GM21723 (cell line): ENCODE results near the gene APBB1IP.
"Not testable (repeated sequence)": the region's sequence is repeated elsewhere in the genome, so short reads cannot be mapped to it uniquely, and the experiment has no call there.

Source experiments
- ATAC-seq: cut with Tn5 transposase; IDR thresholded peaks from one replicate; pipeline ENCODE4 v1.9.1; 2021; ENCODE audit warnings: mild to moderate bottlenecking, moderate library complexity; ENCODE audit not compliant: unreplicated experiment

Gene APBB1IP

DNA sequence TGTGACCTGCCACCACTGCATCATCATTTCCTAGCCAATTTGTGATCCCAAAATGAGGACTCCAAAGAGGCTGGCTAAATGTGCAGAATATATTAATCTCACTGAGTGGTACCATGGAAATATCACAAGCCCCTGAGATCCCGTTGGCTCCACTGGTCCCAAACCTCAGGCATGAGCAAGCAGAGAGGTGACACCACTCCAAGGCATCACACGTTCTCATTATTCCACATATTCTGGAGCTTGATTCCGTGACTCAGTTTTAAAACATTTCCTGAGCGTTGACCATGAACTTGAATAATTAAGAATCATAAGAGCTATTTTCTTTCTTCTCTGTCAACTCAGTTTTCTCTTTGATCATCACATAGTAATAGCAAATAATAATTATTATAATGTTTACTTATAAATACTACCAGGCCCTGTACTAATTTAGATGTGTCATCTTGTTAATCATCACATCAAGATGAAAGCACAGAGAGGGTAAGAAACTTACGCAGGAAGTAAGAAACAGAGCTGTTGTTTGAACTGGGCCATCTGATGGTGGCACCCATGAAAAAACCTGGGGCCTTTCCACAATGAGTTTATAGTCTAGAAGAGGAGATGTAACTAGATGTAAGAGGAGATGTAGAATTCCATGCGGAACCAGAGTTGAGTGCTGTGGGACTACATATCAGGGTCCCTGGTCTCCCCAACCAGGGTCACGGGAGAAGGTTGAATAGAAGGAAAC is 3.5 kb downstream of the APBB1IP start:
- ATAC-seq: no peak

DNA sequence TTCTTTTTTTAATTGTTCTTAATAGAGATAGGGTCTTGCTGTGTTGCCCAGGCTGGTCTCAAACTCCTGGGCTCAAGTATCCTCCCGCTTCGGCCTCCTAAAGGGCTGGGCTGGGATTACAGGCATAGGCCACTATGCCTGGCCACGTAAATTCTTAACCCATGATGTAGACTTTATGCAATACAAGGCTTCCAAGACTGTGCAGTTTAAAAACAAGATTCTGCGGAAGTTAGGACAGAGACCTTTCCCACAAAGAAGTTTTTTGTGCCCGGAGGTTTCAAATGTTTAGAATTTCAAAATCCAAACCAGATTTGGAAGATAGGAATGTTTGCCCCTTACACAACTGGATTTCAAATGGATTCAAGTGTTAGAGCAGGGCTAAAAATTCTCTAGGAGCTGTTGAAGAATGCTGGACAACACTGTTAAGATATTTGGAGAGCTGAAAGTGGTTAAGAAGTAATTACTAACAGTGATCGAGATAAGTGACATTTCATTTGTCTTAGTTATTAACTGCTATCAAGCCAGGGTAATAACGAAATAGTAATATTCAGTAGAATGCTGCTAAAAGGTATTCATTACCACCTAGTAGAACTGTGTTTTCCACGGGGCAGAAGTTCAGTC is 7.4 kb downstream of the APBB1IP start:
- ATAC-seq: no peak

DNA sequence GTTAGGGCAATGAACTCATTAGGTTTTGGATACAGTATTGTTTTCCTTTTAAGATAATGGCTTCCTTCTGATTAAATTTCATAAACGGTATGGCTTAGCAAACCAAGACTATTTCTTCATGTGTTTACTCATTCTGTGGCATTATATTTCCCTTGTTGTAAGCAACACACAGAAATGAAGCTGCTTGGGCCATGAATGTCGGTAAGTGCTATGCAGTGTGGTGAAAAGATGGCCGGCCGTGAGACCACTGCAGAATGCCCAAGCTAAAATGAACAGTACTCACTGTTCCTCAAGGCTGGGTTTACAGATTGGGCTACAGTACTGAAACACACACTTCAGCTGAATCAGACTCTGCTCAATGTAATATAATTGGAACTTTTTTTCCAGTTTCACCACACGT is 8.1 kb downstream of the APBB1IP start:
- ATAC-seq: no peak

- ATAC-seq: peak; percentile 42
Measured at GRCh38 chr10:26448292-26448691, 10.2 kb downstream of the APBB1IP start.

- ATAC-seq: peak; percentile 92
Measured at GRCh38 chr10:26448706-26449435, 10.7 kb downstream of the APBB1IP start.

- ATAC-seq: no peak
Measured at GRCh38 chr10:26449726-26450125, 11.6 kb downstream of the APBB1IP start.

DNA sequence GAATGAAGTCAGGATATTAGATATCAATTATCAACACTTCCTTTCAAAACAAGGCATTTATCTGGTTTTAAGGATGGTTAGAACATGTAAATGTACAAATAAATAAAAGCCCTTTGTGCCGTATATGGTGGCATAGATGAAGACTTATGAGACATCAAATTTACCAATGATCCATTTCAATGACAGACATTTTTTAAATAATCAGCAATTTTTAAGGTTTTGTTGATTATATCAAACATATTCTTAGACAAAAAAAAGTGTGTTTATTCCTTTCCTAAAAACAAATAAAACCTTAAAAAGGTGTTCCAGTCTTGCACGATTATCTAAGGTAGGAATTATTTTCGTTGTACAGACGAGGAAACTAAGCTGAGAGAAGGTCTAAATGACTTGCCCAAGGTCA is 13.8 kb downstream of the APBB1IP start:
- ATAC-seq: no peak

DNA sequence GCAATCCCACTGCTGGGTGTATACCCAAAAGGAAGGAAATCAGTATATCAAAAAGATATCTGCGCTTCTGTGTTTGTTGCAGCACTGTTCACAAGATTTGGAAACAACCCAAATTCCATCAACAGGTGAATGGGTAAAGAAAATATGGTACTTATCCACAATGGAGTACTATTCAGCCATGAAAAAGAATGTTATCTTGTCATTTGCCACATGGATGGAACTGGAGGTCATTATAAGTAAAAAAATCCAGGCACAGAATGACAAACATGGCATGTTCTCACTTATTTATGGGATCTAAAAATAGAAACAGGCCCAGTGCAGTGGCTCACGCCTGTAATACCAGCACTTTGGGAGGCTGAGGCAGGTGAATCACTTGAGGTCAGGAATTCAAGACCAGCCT is 15.7 kb downstream of the APBB1IP start:
- no peak for ATAC-seq

DNA sequence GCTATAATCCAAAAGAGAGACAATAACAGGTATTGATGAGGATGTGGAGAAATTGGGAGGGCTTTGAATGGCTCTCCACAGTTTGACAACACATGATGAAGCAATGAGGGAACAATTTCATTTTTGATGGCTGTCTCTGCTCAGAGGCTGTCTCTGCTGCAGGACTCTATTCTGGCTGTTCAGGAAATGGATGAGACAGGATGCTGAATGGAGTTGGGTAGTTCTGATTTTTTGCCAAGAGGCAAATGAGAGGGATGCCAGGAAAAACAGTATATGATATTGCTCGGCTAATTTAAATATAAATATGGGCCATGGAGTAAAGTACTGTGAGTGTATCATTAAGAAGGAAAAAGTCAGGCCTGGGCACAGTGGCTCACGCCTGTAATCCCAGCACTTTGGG is 16.8 kb downstream of the APBB1IP start:
- no peak for ATAC-seq

DNA sequence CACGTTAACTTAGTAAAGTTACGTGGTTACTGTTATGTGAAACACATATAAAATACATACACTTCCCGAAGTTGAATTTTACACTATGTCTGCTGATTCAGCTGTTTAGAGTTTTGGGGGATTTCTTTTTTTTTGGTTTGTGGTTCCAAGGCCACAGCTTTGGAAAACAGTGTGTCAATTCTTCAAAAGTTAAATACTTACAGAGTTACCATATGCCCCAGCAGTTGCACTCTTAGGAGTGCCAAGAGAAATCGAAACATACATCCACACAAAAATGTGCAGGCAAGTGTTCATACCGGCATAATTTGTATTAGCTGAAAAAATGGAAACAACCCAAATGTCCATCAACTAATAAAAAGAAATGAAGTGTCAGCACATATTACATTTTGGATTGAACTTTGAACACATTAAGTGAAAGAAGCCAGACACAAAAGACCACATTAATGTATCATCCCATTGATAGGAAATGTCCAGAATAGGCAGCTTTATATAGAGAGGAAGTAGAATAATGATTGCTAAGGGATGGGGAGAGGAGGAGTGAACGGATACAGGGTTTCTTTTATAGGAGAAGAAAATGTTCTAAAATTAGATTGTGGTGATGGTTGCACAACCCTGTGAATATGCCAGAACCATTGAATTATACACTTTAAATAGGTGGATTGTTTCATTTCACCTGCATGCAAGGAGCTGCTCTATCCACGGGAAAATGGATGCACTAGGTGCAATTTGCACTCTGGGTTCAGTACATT is 17.6 kb downstream of the APBB1IP start:
- no peak for ATAC-seq

- peak; percentile 95 for ATAC-seq
Measured at GRCh38 chr10:26457088-26457487, 18.9 kb downstream of the APBB1IP start.

- ATAC-seq: no peak
Measured at GRCh38 chr10:26460736-26461135, 22.6 kb downstream of the APBB1IP start.

GRCh38 chr10:26463986-26464385 is 25.8 kb downstream of the APBB1IP start:
- ATAC-seq: no peak

- no peak for ATAC-seq
Measured at GRCh38 chr10:26464632-26465280, 26.6 kb downstream of the APBB1IP start.

DNA sequence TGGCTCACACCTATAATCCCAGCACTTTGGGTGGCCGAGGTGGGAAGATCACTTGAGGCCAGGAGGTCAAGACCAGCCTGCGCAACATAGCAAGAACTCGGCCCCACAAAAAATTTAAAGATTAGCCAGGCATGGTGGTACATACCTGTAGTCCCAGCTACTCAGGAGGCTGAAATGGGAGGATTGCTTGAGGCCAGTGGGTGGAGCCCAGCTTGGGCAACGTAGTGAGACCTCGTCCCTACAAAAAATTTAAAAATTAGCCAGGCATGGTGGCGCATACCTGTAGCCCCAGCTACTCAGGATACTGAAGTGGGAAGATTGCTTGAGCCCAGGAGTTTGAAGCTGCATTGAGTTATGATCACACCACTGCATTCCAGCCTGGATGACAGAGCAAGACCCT is 28.4 kb downstream of the APBB1IP start:
- ATAC-seq: not testable (repeated sequence)

- no peak for ATAC-seq
Measured at GRCh38 chr10:26467639-26468038, 29.5 kb downstream of the APBB1IP start.

GRCh38 chr10:26468291-26468690 is 30.1 kb downstream of the APBB1IP start:
- no peak for ATAC-seq

DNA sequence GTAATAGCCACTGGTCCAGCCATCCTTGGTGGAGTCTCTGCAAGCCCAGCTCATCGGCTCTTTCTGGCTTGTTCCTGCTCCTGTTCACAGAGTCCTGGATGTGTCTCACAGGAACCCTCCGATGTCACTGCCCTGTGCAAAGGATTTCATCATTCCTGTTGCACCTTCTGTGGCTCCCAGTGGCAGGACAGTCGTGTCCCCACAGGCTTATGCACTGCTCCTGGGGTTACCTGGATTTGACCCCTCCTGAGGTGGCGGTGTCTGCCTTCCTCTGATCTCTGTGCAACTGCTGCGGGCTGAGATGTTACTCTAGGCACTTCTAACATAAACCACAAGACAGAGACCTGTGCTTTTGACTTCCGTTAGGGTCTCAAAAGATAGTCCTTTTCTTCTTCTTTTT is 30.6 kb downstream of the APBB1IP start:
- peak; percentile 72 for ATAC-seq

- no peak for ATAC-seq
Measured at GRCh38 chr10:26472492-26472778, 34.3 kb downstream of the APBB1IP start.

DNA sequence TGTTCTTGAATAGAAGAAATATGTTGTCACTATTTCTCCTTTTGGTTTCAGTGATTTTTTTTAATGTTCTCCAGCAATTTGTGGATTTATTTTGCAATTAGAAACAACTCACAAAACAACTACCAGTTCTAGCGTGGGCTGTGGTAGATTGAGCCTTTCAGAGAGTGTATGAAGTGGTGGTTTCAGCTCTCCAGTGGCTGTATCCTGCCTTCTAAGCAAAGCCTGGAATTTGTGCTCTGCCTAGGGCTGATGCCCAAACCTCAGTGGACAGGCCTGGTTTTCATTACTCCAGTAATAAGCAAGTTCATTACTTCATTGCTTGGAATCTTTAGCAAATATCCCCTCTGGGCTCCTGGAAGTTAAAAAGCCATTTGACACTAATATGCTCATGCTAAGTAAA is 35.9 kb downstream of the APBB1IP start:
- no peak for ATAC-seq

- not testable (repeated sequence) for ATAC-seq
Measured at GRCh38 chr10:26474845-26475244, 36.7 kb downstream of the APBB1IP start.
